H1 (cell line): ENCODE measurements around the gene NECTIN1. TPM values are rescaled to one million over a fixed set of nuclear protein-coding genes. Genes with fewer than 3 reads are reported as not detected.

Experiments
- CTCF ChIA-PET: fragments of 300-600 bp; sonication (Branson Sonifier 250); formaldehyde crosslinking; loops from one replicate; lab custom pipeline; 2021; ENCODE audit not compliant: partially characterized antibody; lab: Charles Lee
- POLR2A ChIA-PET: fragments of 300-600 bp; sonication (Branson Sonifier 250); formaldehyde crosslinking; loops from one replicate; lab custom pipeline; 2021; ENCODE audit warnings: inconsistent platforms; ENCODE audit not compliant: partially characterized antibody; lab: Charles Lee
- DNase-seq, 2 experiments: peaks; one replicate each; pipeline versions ENCODE4 v3.0.0 to v3.0.0-alpha.2; 2010 to 2022; ENCODE audit warnings: low spot score in 2 of 2, low read depth in 1 of 2, mixed read lengths in 1 of 2
- FAIRE-seq: peaks from 2 replicates; lab custom pipeline; 2011; peaks lifted over from hg19 to GRCh38; lab: Jason Lieb, UNC
- H2AFZ ChIP-seq: 2 replicates; pipeline ENCODE4 v1.8.1; 2012; ENCODE audit warnings: low read length, inconsistent platforms
- H2AK5ac ChIP-seq: 2 replicates; pipeline ENCODE4 v1.6.1; 2013; ENCODE audit warnings: low read depth, low read length
- H2BK120ac ChIP-seq: replicated peaks from 2 replicates; pipeline ENCODE3; 2013; ENCODE audit warnings: low read depth, low read length, inconsistent platforms
- H2BK12ac ChIP-seq: 2 replicates; pipeline ENCODE4 v1.6.1; 2013; ENCODE audit warnings: low read depth, low read length
- H2BK15ac ChIP-seq: 2 replicates; pipeline ENCODE4 v1.6.1; 2013; ENCODE audit warnings: low read length
- H2BK20ac ChIP-seq: 2 replicates; pipeline ENCODE4 v1.6.1; 2013; ENCODE audit warnings: low read length
- H2BK5ac ChIP-seq: 2 replicates; pipeline ENCODE4 v1.6.1; 2013; ENCODE audit warnings: low read depth, low read length
- H3K14ac ChIP-seq: 2 replicates; pipeline ENCODE4 v1.6.1; 2013; ENCODE audit warnings: inconsistent platforms; ENCODE audit not compliant: insufficient read length
- H3K18ac ChIP-seq: 2 replicates; pipeline ENCODE4 v1.6.1; 2013; ENCODE audit warnings: low read length; ENCODE audit errors: extremely low read depth
- H3K23ac ChIP-seq: 2 replicates; pipeline ENCODE4 v1.6.1; 2013; ENCODE audit warnings: inconsistent platforms; ENCODE audit not compliant: insufficient read length
- H3K23me2 ChIP-seq: 2 replicates; pipeline ENCODE4 v1.6.1; 2013; ENCODE audit warnings: low read depth, low read length
- H3K27ac ChIP-seq: 2 replicates; pipeline ENCODE4 v1.6.1; 2011; ENCODE audit warnings: low read depth, low read length, inconsistent platforms
- H3K27me3 ChIP-seq, 4 experiments: replicated peaks in 1 of 4; 1 replicate in 1 of 4; 2 replicates in 3 of 4; pipeline versions ENCODE4 v1.6.1 to v1.8.1; 2011 to 2013; ENCODE audit warnings: low read length in 3 of 4, mild to moderate bottlenecking in 3 of 4, inconsistent platforms in 2 of 4, mixed read lengths in 2 of 4, moderate library complexity in 1 of 4; ENCODE audit not compliant: control insufficient read depth in 3 of 4, insufficient read depth in 3 of 4; ENCODE audit errors: extremely low read depth in 1 of 4
- H3K36me3 ChIP-seq, 4 experiments: 2 replicates each; pipeline versions ENCODE4 v1.6.1 to v1.8.1; 2011 to 2013; ENCODE audit warnings: mild to moderate bottlenecking in 4 of 4, low read length in 3 of 4, moderate library complexity in 2 of 4, control low read depth in 1 of 4, inconsistent platforms in 1 of 4; ENCODE audit not compliant: insufficient read depth in 4 of 4, control insufficient read depth in 2 of 4
- H3K4ac ChIP-seq: replicated peaks from 2 replicates; pipeline ENCODE3; 2013; ENCODE audit warnings: low read length, low read depth, mixed read lengths, inconsistent platforms; ENCODE audit not compliant: insufficient read length
- H3K4me1 ChIP-seq, 4 experiments: replicated peaks in 1 of 4; 1 replicate in 1 of 4; 2 replicates in 3 of 4; pipeline versions ENCODE4 v1.6.1 to v1.8.1; 2011 to 2013; ENCODE audit warnings: low read length in 3 of 4, inconsistent platforms in 2 of 4, mixed read lengths in 1 of 4; ENCODE audit not compliant: insufficient read depth in 4 of 4, control insufficient read depth in 3 of 4
- H3K4me2 ChIP-seq, 2 experiments: 2 replicates each; pipeline versions ENCODE4 v1.6.1 to v1.8.1; 2011 to 2013; ENCODE audit warnings: low read depth in 2 of 2, low read length in 2 of 2, control low read depth in 1 of 2, inconsistent platforms in 1 of 2, mild to moderate bottlenecking in 1 of 2; ENCODE audit not compliant: insufficient read depth in 1 of 2
- H3K4me3 ChIP-seq, 4 experiments: fragments of 200-600, 300-600 bp in 1 of 4; sonication (generic), shearing (Covaris generic), sonication (Bioruptor Twin) in 1 of 4; 2 replicates each; pipeline versions ENCODE4 v1.5.1 to v1.8.1; 2011 to 2016; ENCODE audit warnings: low read length in 4 of 4, low read depth in 3 of 4, control low read depth in 2 of 4, inconsistent platforms in 2 of 4, mild to moderate bottlenecking in 2 of 4, mixed read lengths in 1 of 4, moderate library complexity in 1 of 4; ENCODE audit not compliant: insufficient read depth in 2 of 4; ENCODE audit errors: extremely low read depth in 1 of 4
- H3K56ac ChIP-seq: replicated peaks from 2 replicates; pipeline ENCODE3; 2013; ENCODE audit warnings: low read depth, mild to moderate bottlenecking, mixed read lengths, low read length, inconsistent platforms; ENCODE audit not compliant: insufficient read length
- H3K79me1 ChIP-seq: 2 replicates; pipeline ENCODE4 v1.6.1; 2013; ENCODE audit warnings: low read depth, low read length, control low read depth
- H3K79me2 ChIP-seq, 2 experiments: 2 replicates each; pipeline versions ENCODE4 v1.6.1 to v1.8.1; 2012 to 2013; ENCODE audit warnings: low read length in 2 of 2, mild to moderate bottlenecking in 2 of 2, inconsistent platforms in 1 of 2; ENCODE audit not compliant: insufficient read depth in 2 of 2, control insufficient read depth in 1 of 2
- H3K9ac ChIP-seq, 4 experiments: replicated peaks in 1 of 4; 1 replicate in 1 of 4; 2 replicates in 3 of 4; pipeline versions ENCODE4 v1.6.1 to v1.8.1; 2011 to 2013; ENCODE audit warnings: low read depth in 3 of 4, low read length in 3 of 4, control low read depth in 2 of 4, mild to moderate bottlenecking in 2 of 4, moderate library complexity in 2 of 4, inconsistent platforms in 1 of 4; ENCODE audit errors: extremely low read depth in 1 of 4
- H3K9me3 ChIP-seq, 2 experiments: 2 replicates each; pipeline versions ENCODE4 v1.6.1 to v1.8.1; 2012 to 2013; ENCODE audit warnings: mild to moderate bottlenecking in 2 of 2, moderate library complexity in 2 of 2, control low read depth in 1 of 2, inconsistent platforms in 1 of 2, low read depth in 1 of 2, low read length in 1 of 2, mixed read lengths in 1 of 2; ENCODE audit not compliant: insufficient read depth in 2 of 2
- H4K20me1 ChIP-seq, 2 experiments: replicated peaks in 1 of 2; 2 replicates each; pipeline versions ENCODE3 to v1.8.1; 2011 to 2013; ENCODE audit warnings: inconsistent platforms in 2 of 2, low read length in 2 of 2, mild to moderate bottlenecking in 1 of 2; ENCODE audit not compliant: insufficient read depth in 2 of 2, control insufficient read depth in 1 of 2
- H4K5ac ChIP-seq: 2 replicates; pipeline ENCODE4 v1.6.1; 2013; ENCODE audit warnings: low read length, low read depth, mixed read lengths, inconsistent platforms; ENCODE audit not compliant: insufficient read length
- H4K8ac ChIP-seq: 2 replicates; pipeline ENCODE4 v1.8.0; 2013; ENCODE audit warnings: mild to moderate bottlenecking, moderate library complexity, low read length, inconsistent platforms; ENCODE audit not compliant: insufficient read depth; ENCODE audit errors: extremely low read depth
- H4K91ac ChIP-seq: replicated peaks from 2 replicates; pipeline ENCODE3; 2013; ENCODE audit warnings: low read length, mixed read lengths, inconsistent platforms; ENCODE audit not compliant: insufficient read length
- CTBP2 ChIP-seq: IDR thresholded peaks from 2 replicates; pipeline ENCODE4 v1.7.0; 2011; ENCODE audit warnings: borderline replicate concordance, mild to moderate bottlenecking, moderate library complexity, mixed read lengths, low read length; ENCODE audit not compliant: insufficient read depth, insufficient read length
- GABPA ChIP-seq: IDR thresholded peaks from 2 replicates; pipeline ENCODE4 v1.6.1; 2011; ENCODE audit warnings: mild to moderate bottlenecking, low read length, moderate library complexity, borderline replicate concordance; ENCODE audit not compliant: insufficient read depth
- JUND ChIP-seq: IDR thresholded peaks from 2 replicates; pipeline ENCODE4 v1.6.1; 2011; ENCODE audit warnings: mild to moderate bottlenecking, improper control_type of control experiment, low read length
- SIX5 ChIP-seq: IDR thresholded peaks from 2 replicates; pipeline ENCODE4 v1.6.1; 2011; ENCODE audit warnings: mild to moderate bottlenecking, low read depth, low read length
- WGBS, 2 experiments: shearing (Covaris generic) in 1 of 2; methylation state at CpG; one replicate each; pipeline versions ENCODE4 v1.1.6 to v1.1.7; 2013 to 2015; ENCODE audit warnings: low lambda C conversion rate in 2 of 2, mixed read lengths in 2 of 2, inconsistent platforms in 1 of 2, low coverage in 1 of 2, missing lambda C conversion rate in 1 of 2; ENCODE audit not compliant: insufficient replicate concordance in 2 of 2, insufficient coverage in 1 of 2, insufficient read length in 1 of 2; ENCODE audit errors: extremely low coverage in 1 of 2, missing lambda C conversion rate in 1 of 2; 5-methylcytosine and 5-hydroxymethylcytosine counted together
- polyA plus RNA-seq, 7 experiments: library from polyadenylated mRNA; depleted of rRNA in 3 of 7; stranded (reverse) in 5 of 7; unstranded in 2 of 7; fragments of >200 nt in 5 of 7; fragments of 200-250 nt in 2 of 7; gene quantifications; 1 replicate in 5 of 7; 2 replicates in 1 of 7; 4 replicates in 1 of 7; pipeline versions ENCODE4 v1.2.1 to v1.2.3, GENCODE V29; 2011 to 2013; ENCODE audit warnings: missing spikeins in 2 of 7, mixed read lengths in 2 of 7
- total RNA-seq: library from RNA; stranded (reverse); fragmentation: NEBNext Ultra II Directional; extraction: Animal tissue kit (Norgen Biotek cat#: 25700); gene quantifications from 2 replicates; pipeline ENCODE4 v1.2.1, GENCODE V29; 2021

The NECTIN1 gene
- total and polyA plus RNA-seq, 2 of the 8 experiments (the other 6 are each of a cell fraction or from before 2014, with no cell fraction given), result 43.2 to 97.7 TPM

GRCh38 chr11:119626871-119627270 lies 102.1 kb downstream of the NECTIN1 start:
- Histone ChIP-seq H4K20me1 (peaks cover 0 to 2% of the 10 kb centered on the region in 2 experiments), H3K23ac (no peak overlapping the region), H3K4me3 (no peak overlapping the region), H3K9ac (no peak overlapping the region), H3K79me2 (no peaks in the 10 kb centered on the region), H4K91ac (peak overlapping the region; percentile 52), H2BK12ac (peak overlapping the region; percentile 27; the same call in 1 of the 2 replicates), H3K79me1 (no peaks in the 10 kb centered on the region), H3K4me1 (peaks cover 5 to 30% (median 17%) of the 10 kb centered on the region in 4 experiments), H3K23me2 (no peaks in the 10 kb centered on the region), H2BK20ac (no peak overlapping the region), H4K5ac (no peak overlapping the region), H2AK5ac (peak overlapping the region; percentile 39; the same call in 1 of the 2 replicates), H3K4me2 (no peak overlapping the region), H2BK120ac (no peak overlapping the region), H3K14ac (no peak overlapping the region), H4K8ac (no peak overlapping the region), H3K27me3 (no peaks in the 10 kb centered on the region; a peak in 3 of 7 replicates), H3K56ac (no peak overlapping the region), H2BK5ac (peak overlapping the region; percentile 63; the same call in 1 of the 2 replicates), H2BK15ac (0 out of 2 replicates have a peak overlapping the region, but pooled peaks have one; percentile 10), H3K36me3 (no peaks in the 10 kb centered on the region), H3K18ac (no peak overlapping the region; the same call in 1 of the 2 replicates), H3K9me3 (no peaks in the 10 kb centered on the region), H3K4ac (no peak overlapping the region), H2AFZ (no peak overlapping the region), H3K27ac (no peak overlapping the region)
- TF ChIP-seq JUND (no peak), GABPA (no peak), SIX5 (no peak), CTBP2 (no peak)
- no peak for FAIRE-seq
- CTCF ChIA-PET, result interaction anchor here (0.5 to 14.8 kb wide), 6 partner anchors 13 to 481 kb away, joined by 3 to 245 read pairs (median 8); no protein-coding TSS in a partner anchor
- 100% methylated on average over 4 of the region's 7 CpGs; no CpG with 5 or more reads in 1 of the 2 experiments for WGBS, 2 experiments
- POLR2A ChIA-PET, result interaction anchor here (1.6 kb wide), 1 partner anchor 12 kb away, joined by 5 read pairs; no protein-coding TSS in a partner anchor
- no peak for DNase-seq
